Stimulated activated CD4-positive, alpha-beta T cell treated with anti-CD3 and anti-CD28 coated beads, TNF-alpha, amount 100 ng/mL, for 4 hours (primary cell): ENCODE measurements around the gene HTR1D.

Experiments used
- DNase-seq, 3 experiments: peaks; one replicate each; pipeline ENCODE4 v3.0.0-alpha.2; 2020; ENCODE audit warnings: low read depth in 3 of 3

Gene HTR1D

GRCh38 chr1:23150742-23151141 lies 66.6 kb downstream of the HTR1D start:
- no peak for DNase-seq

- DNase-seq: no peak
These were observed 67.2 kb downstream of the HTR1D start for GRCh38 chr1:23150125-23150524.

DNA sequence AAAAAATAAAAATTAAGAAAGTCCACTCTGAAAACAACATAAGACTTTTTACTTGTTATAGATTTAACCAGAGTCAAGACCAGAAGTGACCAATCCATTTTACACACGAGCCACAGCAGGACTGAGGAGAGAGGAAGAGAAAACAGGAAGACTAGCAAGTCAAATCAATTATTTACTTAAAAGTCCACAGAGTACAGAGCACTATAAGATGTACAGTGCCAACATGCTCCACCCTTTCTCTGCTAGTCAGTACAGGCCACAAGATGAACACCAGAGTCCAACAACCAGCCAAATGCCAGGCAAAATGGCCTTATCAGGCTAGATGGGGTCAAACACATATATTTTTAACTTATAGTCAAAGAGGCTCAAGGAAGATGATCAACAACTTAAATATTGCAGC lies 68.2 kb downstream of the HTR1D start:
- no peak for DNase-seq

GRCh38 chr1:23148084-23148483 lies 69.2 kb downstream of the HTR1D start:
- DNase-seq: no peak
